ENCODE data around the gene BDP1.
"Not testable (repeated sequence)": the region's sequence is repeated elsewhere in the genome, so short reads cannot be mapped to it uniquely, and the experiment has no call there.

The BDP1 gene

GRCh38 chr5:71576241-71576640, 120.8 kb downstream of the BDP1 start:
- no peak for TF ChIP-seq CTCF (IDR thresholded peaks at IDR 0.05; ENCODE audit: insufficient read depth, low read depth, low read length, missing control alignments)
- H3K4me3 ChIP-seq (ENCODE audit: low read length): no peak overlapping the region
- no peak for DNase-seq (ENCODE audit: low read depth)

- not testable (repeated sequence) for DNase-seq (ENCODE audit: low read depth); H3K4me3 ChIP-seq (ENCODE audit: low read length)
Observed at GRCh38 chr5:71577839-71578238, 122.4 kb downstream of the BDP1 start.

GRCh38 chr5:71582945-71583584, 127.6 kb downstream of the BDP1 start:
- TF ChIP-seq CTCF (IDR thresholded peaks at IDR 0.05; ENCODE audit: insufficient read depth, low read depth, low read length, missing control alignments): no peak
- no peak for DNase-seq (ENCODE audit: low read depth)
- no peak overlapping the region for H3K4me3 ChIP-seq (ENCODE audit: low read length)

- no peak for DNase-seq (ENCODE audit: low read depth)
- peak overlapping the region; percentile 71 for H3K4me3 ChIP-seq (ENCODE audit: low read length)
- TF ChIP-seq CTCF (IDR thresholded peaks at IDR 0.05; ENCODE audit: insufficient read depth, low read depth, low read length, missing control alignments): no peak
Observed at GRCh38 chr5:71586052-71586940, 130.8 kb downstream of the BDP1 start.

GRCh38 chr5:71586941-71587765, 131.7 kb downstream of the BDP1 start, which contains the start of gene MCCC2:
MCCC2 (plus strand) TSS chr5:71587340; CDS start chr5:71587426, 86 bp downstream.
- H3K4me3 ChIP-seq (ENCODE audit: low read length): peak within 1 kb of the TSS; percentile 71
- no peak for TF ChIP-seq CTCF (IDR thresholded peaks at IDR 0.05; ENCODE audit: insufficient read depth, low read depth, low read length, missing control alignments)
- peak; percentile 99 for DNase-seq (ENCODE audit: low read depth)

GRCh38 chr5:71587766-71588532, 132.5 kb downstream of the BDP1 start:
- DNase-seq (ENCODE audit: low read depth): peak; percentile 13
- no peak for TF ChIP-seq CTCF (IDR thresholded peaks at IDR 0.05; ENCODE audit: insufficient read depth, low read depth, low read length, missing control alignments)
- H3K4me3 ChIP-seq (ENCODE audit: low read length): peak overlapping the region; percentile 71

Data from epithelial cell of esophagus (primary cell).